Measurements from ENCODE around the gene CFAP299.

The CFAP299 gene

GRCh38 chr4:80831383-80832361 is 496.1 kb downstream of the CFAP299 start:
- DNase-seq (ENCODE audit: low read depth) = no peak

DNA sequence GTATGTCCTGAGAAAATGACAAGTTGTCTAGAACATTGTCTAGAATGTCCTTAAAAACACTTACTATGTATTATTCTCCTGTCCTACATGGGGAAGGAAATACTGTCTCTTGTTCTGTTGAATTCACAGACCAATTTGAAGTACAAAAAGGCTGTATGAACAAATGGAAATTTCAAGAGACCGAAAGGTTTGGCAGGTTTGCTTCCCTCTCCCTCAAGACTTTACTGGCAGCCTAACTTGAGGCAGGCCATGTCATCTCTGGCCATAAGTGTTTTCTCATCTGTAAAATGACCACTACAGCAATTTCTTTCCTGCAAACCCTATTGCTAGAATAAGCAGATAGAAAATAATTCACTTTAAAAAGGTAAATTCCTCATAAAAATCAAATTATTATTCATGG is 503.8 kb downstream of the CFAP299 start:
- no peak for DNase-seq (ENCODE audit: low read depth)

- DNase-seq (ENCODE audit: low read depth) = no peak
These were observed 504.3 kb downstream of the CFAP299 start for GRCh38 chr4:80839792-80840191.

- DNase-seq (ENCODE audit: low read depth) = no peak
These were observed 504.9 kb downstream of the CFAP299 start for GRCh38 chr4:80840396-80840795.

DNA sequence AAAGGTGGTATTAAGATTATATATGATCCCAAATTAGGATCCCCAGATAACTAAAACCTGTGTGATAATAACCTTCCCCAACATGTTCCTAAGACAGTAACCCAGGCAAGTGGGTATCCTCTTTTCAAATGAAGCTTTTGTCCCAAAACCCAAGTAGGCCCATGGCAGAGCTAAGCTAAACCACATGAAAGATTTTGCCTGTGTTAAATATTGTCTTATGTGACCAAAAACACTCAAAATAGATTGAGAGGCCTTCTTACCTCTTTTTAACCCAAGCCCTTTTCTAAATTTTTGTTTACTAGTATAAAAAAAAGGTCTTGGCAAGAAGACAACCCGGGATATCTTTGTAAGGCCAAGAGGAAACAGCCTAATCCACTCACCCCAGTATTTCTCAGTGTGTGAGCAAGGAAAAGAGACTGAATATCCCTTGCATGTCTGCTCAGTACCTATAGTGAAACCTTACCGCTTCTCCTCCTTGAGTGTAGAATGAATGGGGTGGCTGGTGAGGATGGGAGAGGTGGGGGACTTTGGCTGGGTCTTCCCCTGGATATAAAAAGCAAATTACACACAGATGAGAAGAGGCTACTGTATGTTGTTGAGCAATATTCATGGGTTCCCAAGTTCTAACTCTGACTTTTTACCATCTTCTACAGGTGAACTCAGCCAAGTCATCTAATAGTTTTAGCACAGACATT is 506.2 kb downstream of the CFAP299 start:
- DNase-seq (ENCODE audit: low read depth) = no peak

GRCh38 chr4:80846210-80846609 is 510.7 kb downstream of the CFAP299 start:
- DNase-seq (ENCODE audit: low read depth) = no peak

DNA sequence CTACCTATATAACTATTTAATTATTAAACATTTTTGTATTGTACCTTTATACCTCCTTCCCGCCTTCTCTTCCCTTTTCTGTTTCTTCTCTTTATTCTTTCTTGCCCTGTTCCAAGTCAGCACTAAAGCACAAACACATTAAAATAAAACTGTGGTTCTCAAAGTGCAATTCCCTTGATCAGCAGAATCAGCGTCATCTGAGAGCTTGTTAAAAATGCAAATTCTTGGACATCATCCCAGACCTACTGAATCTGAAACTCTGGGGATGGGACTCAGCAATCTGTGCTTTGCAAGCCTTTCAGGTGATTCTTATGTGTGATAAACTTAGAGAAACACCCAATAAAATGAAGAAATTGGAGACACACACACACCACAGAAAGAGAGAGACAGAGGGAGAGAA is 516.5 kb downstream of the CFAP299 start:
- no peak for DNase-seq (ENCODE audit: low read depth)

DNA sequence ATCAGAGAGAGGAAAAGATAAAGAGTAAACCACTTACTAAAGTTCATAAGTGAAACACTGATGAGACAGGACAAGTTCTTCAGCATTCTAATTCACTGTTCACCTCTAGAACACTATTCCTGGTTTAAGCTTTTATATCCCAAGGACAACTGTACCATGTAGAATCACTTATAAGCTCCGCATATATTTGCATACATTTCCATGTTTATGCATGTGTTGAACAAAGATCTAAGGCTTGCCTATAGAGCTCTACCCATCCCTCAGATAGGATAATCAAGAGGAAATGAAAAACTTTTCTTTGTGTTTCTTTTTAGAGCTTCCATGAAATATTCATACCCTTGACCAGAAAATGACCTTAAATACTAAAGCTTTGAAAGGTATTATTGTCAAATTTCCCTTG is 538.0 kb downstream of the CFAP299 start:
- no peak for DNase-seq (ENCODE audit: low read depth)

- DNase-seq (ENCODE audit: low read depth) = no peak
These were observed 539.4 kb downstream of the CFAP299 start for GRCh38 chr4:80874979-80875378.

DNA sequence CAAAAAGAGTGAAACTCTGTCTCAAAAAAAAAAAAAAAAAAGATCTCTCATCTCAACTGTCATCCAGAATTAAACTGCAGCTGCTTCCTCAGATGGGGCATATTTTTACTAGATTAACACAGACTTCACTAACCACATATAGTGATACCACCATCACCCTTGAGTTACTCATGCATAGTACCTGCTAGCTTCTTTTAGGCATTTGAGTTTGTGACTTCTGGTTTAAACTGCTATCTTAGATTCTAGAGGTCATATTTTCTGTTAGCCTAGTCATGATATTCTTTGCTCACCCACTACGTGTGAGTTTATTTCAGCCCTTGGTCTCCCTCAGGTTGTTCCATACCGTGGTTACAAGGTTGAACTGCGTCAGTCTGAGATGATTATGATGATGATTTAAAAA is 540.1 kb downstream of the CFAP299 start:
- no peak for DNase-seq (ENCODE audit: low read depth)

DNA sequence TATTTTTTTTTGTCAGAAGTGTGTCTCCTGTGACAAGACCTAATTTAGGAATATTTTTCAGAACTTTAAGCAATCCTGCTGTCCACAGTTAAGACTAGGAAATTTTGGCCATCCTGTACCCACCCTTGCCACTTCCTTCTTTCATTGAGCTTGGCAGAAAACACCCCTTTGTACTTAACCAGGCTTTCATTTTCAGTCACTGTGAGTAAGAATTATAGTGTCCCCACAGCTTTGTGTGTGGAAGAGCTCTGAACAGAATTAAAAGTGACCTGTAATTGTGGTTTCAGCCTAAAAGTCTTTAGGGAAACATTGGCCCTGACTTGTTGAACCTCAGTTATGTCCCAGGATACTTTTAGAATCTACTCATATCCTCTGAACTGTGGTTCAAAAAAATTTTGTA is 541.3 kb downstream of the CFAP299 start:
- no peak for DNase-seq (ENCODE audit: low read depth)

GRCh38 chr4:80878218-80878617 is 542.7 kb downstream of the CFAP299 start:
- no peak for DNase-seq (ENCODE audit: low read depth)

DNA sequence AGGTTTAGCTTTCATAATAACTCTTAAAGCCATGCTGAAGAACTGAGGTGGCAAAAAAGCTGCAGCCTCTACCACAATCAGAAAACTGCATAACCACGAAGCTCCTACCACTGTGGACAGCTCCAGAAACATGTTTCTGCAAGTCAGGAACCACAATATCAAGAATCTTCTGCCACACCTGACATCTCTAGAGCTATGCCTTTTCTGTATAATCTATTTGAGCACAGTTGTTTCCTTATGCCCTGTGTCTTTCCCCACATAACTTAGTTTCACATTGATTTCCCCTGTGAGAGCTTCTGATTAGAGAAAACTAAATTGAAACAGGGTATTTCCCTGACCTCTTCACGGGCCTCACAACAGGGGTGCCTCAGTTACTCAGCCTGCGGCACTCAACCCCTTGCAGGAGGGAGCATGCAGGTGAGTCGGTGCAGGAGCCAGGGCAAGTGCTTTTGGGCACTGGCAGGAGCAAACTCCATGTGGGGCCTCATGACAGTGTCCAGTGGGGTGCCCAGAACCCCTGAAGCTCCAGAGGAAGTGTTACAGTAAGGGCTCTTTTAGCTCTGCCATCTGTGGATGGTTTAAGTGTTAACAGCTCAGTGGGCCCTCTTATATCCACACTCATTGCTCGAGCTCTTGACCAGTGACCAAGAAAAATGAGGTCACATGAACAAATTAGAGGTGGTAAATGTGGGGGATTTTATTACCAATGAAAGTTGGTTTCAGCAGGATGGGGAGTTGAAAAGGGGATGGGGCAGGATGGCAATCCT is 562.2 kb downstream of the CFAP299 start:
- no peak for DNase-seq (ENCODE audit: low read depth)

DNA sequence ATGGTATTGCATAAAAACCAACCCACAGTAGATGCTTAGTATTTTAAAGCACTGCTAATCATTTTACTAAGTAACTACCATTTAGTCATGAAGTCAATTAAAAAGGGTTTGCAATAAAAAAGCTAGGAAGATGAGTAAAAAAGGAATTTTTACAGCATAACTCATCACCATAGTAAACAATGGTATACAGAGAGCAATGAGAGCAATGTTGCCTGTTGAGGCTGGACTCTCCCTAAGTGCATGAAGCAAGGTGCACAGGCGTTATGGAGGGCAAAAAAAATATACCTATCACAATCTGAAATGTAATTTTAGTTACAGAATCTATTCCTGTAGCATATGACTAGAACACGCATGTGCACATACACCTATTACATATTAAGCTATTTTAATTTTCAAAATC is 565.4 kb downstream of the CFAP299 start:
- no peak for DNase-seq (ENCODE audit: low read depth)

DNA sequence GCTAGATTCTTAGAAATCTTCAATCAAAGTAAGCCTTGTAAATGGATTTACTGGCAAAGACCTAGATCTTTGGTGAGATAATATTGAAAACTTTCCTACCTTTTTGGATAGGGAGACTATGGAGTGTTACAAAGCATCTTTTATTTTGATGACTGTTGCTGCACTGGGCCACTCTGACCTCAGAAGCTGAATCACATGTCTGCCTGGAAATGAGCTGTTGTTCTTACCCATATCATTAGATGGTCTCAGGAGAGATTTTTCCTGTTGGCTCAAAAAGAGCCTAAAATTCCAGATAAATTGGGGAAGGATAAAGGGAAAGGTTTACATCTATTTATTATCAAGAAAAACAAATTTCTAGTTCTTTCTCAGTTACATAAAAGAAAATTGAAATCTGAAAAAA is 567.5 kb downstream of the CFAP299 start:
- DNase-seq (ENCODE audit: low read depth) = no peak

- no peak for DNase-seq (ENCODE audit: low read depth)
These were observed 574.4 kb downstream of the CFAP299 start for GRCh38 chr4:80909938-80910337.

- DNase-seq (ENCODE audit: low read depth) = no peak
These were observed 575.9 kb downstream of the CFAP299 start for GRCh38 chr4:80911458-80911857.

GRCh38 chr4:80912350-80912749 is 576.8 kb downstream of the CFAP299 start:
- no peak for DNase-seq (ENCODE audit: low read depth)

DNA sequence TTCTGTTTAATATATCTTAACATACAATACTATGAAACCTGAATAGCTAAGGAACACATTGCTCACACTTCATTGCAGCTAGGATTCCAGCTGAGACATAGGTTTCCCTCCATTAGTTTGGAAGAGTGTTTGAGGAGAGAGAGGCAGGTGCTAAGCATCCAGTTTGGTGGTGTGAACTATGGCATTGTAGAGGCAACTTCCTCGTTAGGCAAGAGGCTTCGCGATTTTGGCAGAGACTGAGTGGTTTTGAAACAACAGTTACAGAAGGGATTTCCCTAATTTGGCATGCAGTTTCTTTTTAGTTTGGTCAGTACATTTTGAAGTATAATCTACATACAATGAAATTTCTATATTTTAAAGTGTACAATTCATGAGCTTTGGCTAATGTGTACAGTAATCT is 577.9 kb downstream of the CFAP299 start:
- no peak for DNase-seq (ENCODE audit: low read depth)

DNA sequence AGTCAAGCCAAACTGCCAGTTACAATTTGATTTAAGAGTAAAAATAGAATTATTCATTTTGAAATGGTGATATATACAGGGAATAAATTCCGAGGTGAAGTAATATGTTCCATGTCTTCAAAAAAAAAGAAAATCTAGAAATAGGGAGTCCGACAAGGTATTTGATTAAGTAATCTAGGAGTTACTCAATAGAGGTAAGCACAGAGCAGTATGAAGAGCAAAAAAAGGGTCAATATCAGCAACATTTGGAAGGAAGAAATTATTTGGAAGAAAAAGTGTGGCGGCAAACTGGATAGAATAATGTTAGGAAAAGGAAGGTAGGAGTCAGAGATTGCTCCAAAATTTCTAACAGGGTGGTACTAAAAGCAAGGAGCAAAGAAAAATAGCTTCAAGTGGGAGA is 581.2 kb downstream of the CFAP299 start:
- DNase-seq (ENCODE audit: low read depth) = no peak

GRCh38 chr4:80918004-80918403 is 582.5 kb downstream of the CFAP299 start:
- no peak for DNase-seq (ENCODE audit: low read depth)

DNA sequence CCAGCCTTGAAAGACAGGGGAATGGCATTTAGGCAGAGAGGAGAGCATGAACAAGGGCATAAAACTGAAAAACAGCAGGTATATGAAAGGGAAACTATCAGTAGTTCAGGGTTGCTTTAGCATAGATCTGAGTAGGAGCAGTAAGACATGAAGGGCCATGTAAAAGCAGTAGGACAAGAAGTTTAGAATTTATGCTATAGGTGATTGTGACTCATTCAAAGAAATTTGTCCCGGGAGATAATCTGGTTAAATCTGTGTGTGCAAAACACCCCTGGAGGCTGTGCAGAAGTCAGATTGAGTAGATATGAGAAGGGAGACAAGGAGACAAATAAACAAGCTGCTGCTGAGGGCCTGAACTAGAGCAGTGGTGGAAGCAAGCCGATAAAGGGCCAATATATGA is 585.9 kb downstream of the CFAP299 start:
- DNase-seq (ENCODE audit: low read depth) = no peak

- no peak for DNase-seq (ENCODE audit: low read depth)
These were observed 587.4 kb downstream of the CFAP299 start for GRCh38 chr4:80922941-80923340.

All from T follicular helper cell (primary cell).